Measurements from ENCODE around the gene E2F6.

GRCh38 chr2:11480406-11480805, 14.4 kb upstream of the E2F6 start:
- no peak for TF ChIP-seq RAD21 (IDR thresholded peaks at IDR 0.05)
- TF ChIP-seq CTCF (IDR thresholded peaks at IDR 0.05; ENCODE audit: low read depth, low read length, missing input control): no peak
- TF ChIP-seq, protein P1, sequence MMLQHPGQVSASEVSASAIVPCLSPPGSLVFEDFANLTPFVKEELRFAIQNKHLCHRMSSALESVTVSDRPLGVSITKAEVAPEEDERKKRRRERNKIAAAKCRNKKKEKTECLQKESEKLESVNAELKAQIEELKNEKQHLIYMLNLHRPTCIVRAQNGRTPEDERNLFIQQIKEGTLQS (IDR thresholded peaks at IDR 0.05): no peak
- no peak for TF ChIP-seq GABPA (IDR thresholded peaks at IDR 0.05 in 1 of 2, conservative IDR thresholded peaks at IDR 0.05 in 1 of 2)
- no peak for TF ChIP-seq RXRA (IDR thresholded peaks at IDR 0.05)
- no peak for TF ChIP-seq SP1 (IDR thresholded peaks at IDR 0.05)
- TF ChIP-seq TAF1 (conservative IDR thresholded peaks at IDR 0.05): no peak
- TF ChIP-seq, protein P2, sequence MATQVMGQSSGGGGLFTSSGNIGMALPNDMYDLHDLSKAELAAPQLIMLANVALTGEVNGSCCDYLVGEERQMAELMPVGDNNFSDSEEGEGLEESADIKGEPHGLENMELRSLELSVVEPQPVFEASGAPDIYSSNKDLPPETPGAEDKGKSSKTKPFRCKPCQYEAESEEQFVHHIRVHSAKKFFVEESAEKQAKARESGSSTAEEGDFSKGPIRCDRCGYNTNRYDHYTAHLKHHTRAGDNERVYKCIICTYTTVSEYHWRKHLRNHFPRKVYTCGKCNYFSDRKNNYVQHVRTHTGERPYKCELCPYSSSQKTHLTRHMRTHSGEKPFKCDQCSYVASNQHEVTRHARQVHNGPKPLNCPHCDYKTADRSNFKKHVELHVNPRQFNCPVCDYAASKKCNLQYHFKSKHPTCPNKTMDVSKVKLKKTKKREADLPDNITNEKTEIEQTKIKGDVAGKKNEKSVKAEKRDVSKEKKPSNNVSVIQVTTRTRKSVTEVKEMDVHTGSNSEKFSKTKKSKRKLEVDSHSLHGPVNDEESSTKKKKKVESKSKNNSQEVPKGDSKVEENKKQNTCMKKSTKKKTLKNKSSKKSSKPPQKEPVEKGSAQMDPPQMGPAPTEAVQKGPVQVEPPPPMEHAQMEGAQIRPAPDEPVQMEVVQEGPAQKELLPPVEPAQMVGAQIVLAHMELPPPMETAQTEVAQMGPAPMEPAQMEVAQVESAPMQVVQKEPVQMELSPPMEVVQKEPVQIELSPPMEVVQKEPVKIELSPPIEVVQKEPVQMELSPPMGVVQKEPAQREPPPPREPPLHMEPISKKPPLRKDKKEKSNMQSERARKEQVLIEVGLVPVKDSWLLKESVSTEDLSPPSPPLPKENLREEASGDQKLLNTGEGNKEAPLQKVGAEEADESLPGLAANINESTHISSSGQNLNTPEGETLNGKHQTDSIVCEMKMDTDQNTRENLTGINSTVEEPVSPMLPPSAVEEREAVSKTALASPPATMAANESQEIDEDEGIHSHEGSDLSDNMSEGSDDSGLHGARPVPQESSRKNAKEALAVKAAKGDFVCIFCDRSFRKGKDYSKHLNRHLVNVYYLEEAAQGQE (IDR thresholded peaks at IDR 0.05): no peak
- no peak for TF ChIP-seq FOXA1 (IDR thresholded peaks at IDR 0.05)
- TF ChIP-seq YY1 (IDR thresholded peaks at IDR 0.05): no peak
